HCT116 (cell line): ENCODE results near the gene SH2D2A.

Experiments
- CBX3 ChIP-seq: IDR thresholded peaks from 2 replicates; pipeline ENCODE4 v1.6.1; 2012; ENCODE audit warnings: low read depth
- POLR2A ChIP-seq: IDR thresholded peaks from 2 replicates; pipeline ENCODE4 v1.7.0; 2011; ENCODE audit warnings: borderline replicate concordance; ENCODE audit not compliant: insufficient read depth, insufficient read length; ENCODE audit errors: extremely low read depth
- RAD21 ChIP-seq: IDR thresholded peaks from 2 replicates; pipeline ENCODE4 v1.6.1; 2012; ENCODE audit warnings: low read depth, mild to moderate bottlenecking
- SRF ChIP-seq: IDR thresholded peaks from 2 replicates; pipeline ENCODE4 v1.6.1; 2012; ENCODE audit warnings: low read depth
- TCF7L2 ChIP-seq: IDR thresholded peaks from 2 replicates; pipeline ENCODE4 v1.7.0; 2011; ENCODE audit warnings: borderline replicate concordance, inconsistent platforms; ENCODE audit not compliant: insufficient read depth, insufficient read length; ENCODE audit errors: extremely low read depth
- YY1 ChIP-seq: IDR thresholded peaks from 2 replicates; pipeline ENCODE4 v1.6.1; 2011; ENCODE audit warnings: low read length, low read depth, moderate library complexity, mild to moderate bottlenecking; ENCODE audit not compliant: insufficient replicate concordance; ENCODE audit errors: extremely low read depth
- TF ChIP-seq, protein P1 (sequence below), 3 experiments: fragments of 200-600 bp in 1 of 3; sonication (generic) in 1 of 3; IDR thresholded peaks in 2 of 3; conservative IDR thresholded peaks in 1 of 3; 2 replicates each; pipeline ENCODE4 v1.5.1; 2012 to 2017; ENCODE audit warnings: low read depth in 2 of 3, low read length in 2 of 3, antibody characterized with exemption in 1 of 3, borderline replicate concordance in 1 of 3, control low read depth in 1 of 3, mild to moderate bottlenecking in 1 of 3, mixed read lengths in 1 of 3, mixed run types in 1 of 3, moderate library complexity in 1 of 3; ENCODE audit not compliant: insufficient read depth in 1 of 3
- TF ChIP-seq, protein P2 (sequence below): IDR thresholded peaks from 2 replicates; pipeline ENCODE4 v1.6.1; 2012
- TF ChIP-seq, protein P3 (sequence below): IDR thresholded peaks from 2 replicates; pipeline ENCODE4 v1.6.1; 2012; ENCODE audit warnings: low read depth

DNA sequence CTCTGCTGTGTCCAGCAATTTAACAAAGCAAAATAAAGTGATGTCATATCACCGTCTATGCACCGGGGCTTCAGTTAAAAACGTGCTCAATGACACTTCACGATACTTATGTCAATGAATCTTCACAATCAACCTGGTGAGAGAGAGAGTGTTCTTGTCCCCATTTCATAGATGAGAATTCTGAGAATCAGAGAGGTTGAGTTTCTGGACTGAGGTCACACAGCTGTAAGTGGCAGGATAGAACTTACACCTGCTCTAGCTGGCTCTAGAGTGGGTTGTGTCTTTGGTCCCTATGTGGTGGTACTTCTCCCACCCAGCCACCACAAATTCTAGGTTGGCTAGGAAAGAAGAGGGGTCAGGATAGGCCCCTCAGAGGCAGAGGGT is 49.2 kb upstream of the SH2D2A start:
- TF ChIP-seq POLR2A (no peak), TCF7L2 (no peak), YY1 (no peak), SRF (no peak), RAD21 (no peak), CBX3 (no peak)
- TF ChIP-seq, protein P1, sequence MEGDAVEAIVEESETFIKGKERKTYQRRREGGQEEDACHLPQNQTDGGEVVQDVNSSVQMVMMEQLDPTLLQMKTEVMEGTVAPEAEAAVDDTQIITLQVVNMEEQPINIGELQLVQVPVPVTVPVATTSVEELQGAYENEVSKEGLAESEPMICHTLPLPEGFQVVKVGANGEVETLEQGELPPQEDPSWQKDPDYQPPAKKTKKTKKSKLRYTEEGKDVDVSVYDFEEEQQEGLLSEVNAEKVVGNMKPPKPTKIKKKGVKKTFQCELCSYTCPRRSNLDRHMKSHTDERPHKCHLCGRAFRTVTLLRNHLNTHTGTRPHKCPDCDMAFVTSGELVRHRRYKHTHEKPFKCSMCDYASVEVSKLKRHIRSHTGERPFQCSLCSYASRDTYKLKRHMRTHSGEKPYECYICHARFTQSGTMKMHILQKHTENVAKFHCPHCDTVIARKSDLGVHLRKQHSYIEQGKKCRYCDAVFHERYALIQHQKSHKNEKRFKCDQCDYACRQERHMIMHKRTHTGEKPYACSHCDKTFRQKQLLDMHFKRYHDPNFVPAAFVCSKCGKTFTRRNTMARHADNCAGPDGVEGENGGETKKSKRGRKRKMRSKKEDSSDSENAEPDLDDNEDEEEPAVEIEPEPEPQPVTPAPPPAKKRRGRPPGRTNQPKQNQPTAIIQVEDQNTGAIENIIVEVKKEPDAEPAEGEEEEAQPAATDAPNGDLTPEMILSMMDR (IDR thresholded peaks at IDR 0.05 in 2 of 3, conservative IDR thresholded peaks at IDR 0.05 in 1 of 3; ENCODE audit: borderline replicate concordance in 1 of 3, insufficient read depth in 1 of 3, low read depth in 2 of 3, low read length in 2 of 3): no peak
- TF ChIP-seq, protein P2, sequence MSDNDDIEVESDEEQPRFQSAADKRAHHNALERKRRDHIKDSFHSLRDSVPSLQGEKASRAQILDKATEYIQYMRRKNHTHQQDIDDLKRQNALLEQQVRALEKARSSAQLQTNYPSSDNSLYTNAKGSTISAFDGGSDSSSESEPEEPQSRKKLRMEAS: no peak
- TF ChIP-seq, protein P3, sequence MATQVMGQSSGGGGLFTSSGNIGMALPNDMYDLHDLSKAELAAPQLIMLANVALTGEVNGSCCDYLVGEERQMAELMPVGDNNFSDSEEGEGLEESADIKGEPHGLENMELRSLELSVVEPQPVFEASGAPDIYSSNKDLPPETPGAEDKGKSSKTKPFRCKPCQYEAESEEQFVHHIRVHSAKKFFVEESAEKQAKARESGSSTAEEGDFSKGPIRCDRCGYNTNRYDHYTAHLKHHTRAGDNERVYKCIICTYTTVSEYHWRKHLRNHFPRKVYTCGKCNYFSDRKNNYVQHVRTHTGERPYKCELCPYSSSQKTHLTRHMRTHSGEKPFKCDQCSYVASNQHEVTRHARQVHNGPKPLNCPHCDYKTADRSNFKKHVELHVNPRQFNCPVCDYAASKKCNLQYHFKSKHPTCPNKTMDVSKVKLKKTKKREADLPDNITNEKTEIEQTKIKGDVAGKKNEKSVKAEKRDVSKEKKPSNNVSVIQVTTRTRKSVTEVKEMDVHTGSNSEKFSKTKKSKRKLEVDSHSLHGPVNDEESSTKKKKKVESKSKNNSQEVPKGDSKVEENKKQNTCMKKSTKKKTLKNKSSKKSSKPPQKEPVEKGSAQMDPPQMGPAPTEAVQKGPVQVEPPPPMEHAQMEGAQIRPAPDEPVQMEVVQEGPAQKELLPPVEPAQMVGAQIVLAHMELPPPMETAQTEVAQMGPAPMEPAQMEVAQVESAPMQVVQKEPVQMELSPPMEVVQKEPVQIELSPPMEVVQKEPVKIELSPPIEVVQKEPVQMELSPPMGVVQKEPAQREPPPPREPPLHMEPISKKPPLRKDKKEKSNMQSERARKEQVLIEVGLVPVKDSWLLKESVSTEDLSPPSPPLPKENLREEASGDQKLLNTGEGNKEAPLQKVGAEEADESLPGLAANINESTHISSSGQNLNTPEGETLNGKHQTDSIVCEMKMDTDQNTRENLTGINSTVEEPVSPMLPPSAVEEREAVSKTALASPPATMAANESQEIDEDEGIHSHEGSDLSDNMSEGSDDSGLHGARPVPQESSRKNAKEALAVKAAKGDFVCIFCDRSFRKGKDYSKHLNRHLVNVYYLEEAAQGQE: no peak
